Ureter (tissue), 1 donor: Measurements from ENCODE around the gene CDH23. TPM values are rescaled to one million over a fixed set of nuclear protein-coding genes. Genes with fewer than 3 reads are reported as not detected.
"Not testable (repeated sequence)": the region's sequence is repeated elsewhere in the genome, so short reads cannot be mapped to it uniquely, and the experiment has no call there.

Experiments
- DNase-seq: peaks from one replicate; pipeline ENCODE4 v3.0.0-alpha.2; 2020; ENCODE audit warnings: low spot score
- total RNA-seq: library from RNA; stranded (reverse); gene quantifications from one replicate; pipeline ENCODE4 v1.2.4, GENCODE V29; 2023
- donor health status: DM: yes; HTN: yes; CAD: no.

Gene CDH23
- total RNA-seq, 1 donor from 2014 or later = 79.3 TPM

DNA sequence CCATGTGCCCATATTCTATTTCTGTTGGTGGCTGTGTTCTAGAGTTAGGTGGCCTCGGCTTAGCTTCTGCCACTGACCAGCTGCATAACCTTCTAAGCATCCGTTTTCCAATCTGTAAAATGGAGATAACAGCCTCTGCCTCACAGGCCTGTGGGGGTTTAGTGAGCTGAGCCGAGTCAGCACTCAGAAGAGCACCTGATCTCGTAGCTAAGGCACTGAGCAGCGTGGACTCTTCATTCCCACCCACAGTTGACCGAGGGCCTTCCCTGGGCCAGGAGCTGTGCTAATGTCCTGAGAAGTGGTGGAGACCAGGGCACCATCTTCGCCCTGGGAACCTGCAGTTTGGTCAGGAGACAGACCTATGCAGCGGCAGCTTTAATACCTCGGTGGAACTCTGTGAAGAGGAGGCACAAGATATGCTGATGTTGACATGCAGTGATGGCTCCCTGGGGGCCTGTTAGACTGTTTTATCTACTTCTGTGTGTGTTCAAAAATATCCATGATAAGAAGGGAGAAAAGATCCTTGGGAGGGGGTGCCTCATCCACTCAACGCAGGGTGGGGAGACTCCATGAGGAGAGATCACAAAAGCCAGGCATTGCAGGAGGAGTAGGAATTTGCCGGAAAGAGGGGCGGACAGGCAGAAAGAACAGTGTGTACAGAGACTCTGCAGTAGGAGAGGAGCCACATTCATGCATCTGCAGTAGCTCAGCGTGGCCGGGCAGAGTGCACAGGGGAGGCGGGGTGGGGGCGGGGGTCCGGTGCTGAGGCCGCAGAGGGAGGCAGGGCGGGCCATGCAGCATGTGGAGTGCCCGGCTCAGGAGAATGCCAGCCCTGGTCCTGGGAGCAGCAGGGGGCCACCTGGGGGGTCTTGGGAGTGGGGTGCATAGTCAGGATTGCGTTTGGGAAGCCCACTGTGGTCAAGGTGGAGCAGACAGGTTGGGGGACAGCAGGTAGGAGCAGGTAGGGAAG lies 186.1 kb downstream of the CDH23 start:
- DNase-seq = no peak

DNA sequence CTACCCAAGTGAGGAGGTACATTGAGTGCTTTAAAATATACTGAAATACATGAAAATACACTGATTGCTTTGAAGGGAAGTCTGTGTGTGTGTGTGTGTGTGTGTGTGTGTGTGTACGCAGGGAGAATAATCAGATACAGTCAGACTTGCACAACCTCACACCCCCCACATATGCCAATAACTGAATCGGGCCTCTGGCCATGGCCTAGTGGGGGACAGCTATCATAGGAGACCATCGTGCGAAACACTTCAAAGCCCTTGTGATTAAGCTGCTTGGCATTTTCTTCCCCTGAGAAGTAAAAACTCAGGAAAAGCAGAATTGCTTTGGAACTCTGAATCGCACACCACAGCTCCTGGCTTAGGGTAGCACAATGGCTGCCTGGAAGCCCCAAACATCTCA lies 187.7 kb downstream of the CDH23 start:
- DNase-seq = no peak

DNA sequence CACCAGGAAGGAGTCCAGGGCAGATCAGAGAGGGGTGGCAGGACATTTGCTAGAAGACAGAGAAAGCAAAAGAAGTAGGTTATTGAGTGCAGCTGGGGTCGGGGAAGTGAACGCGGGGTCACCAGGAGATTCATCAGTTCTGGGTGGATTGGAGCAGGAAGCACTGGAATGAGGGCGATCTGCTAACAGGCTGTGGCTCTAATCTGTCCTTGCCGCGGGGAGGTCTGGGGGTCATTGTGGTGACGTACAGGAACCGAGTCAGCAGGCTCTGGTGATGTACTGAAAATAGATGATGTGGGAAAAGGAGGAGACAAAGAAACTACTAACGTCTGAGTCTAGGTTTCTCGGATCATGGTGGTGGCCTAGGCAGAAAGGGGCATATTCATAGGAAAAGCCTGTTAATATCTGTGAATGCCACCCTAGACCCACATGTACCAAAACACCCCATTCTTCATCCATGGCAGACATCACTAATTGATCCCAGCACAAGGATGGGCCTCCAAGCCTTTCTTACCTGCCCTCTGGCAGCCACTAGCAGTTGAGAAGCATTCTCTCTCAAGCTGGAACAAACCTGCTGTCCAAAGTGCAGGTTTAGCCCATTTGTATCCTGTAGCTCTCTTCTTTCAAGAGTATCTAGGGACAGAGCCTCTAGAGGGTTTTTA lies 188.3 kb downstream of the CDH23 start:
- no peak for DNase-seq

DNA sequence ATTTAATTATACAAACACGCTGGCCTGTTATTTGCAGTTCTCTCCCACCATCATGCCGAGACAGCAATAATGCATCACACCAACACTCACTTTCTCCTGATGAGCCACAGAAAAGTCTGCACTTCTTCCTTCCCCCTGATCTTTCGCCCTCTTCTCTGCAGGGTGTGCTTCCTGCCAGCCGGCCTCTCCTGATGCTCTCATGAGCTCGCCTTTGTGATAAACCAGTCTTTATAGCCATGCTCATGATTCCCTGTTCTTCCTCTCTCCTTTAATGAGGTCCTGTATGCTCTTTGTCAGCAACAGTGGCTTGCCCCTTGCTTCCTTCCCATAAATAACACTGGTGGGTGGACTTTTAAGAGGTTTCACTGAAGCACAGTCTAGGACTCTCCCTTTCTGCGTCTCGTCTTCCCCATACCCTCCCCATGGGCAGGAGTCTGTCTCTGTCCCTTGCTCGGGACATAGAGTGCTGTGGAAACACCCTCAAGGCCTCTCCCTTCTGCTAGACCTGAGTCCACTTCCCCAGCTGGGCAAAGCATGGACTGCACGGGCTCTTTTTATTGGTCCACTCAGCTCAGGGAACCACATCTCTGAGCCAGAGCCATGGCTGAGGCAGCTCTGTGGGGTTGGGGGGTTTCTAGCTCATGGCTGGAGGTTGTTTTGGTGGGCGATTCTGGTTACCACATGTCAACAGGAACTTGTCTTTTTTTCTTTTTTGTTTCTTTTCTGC lies 189.0 kb downstream of the CDH23 start:
- DNase-seq = no peak

DNA sequence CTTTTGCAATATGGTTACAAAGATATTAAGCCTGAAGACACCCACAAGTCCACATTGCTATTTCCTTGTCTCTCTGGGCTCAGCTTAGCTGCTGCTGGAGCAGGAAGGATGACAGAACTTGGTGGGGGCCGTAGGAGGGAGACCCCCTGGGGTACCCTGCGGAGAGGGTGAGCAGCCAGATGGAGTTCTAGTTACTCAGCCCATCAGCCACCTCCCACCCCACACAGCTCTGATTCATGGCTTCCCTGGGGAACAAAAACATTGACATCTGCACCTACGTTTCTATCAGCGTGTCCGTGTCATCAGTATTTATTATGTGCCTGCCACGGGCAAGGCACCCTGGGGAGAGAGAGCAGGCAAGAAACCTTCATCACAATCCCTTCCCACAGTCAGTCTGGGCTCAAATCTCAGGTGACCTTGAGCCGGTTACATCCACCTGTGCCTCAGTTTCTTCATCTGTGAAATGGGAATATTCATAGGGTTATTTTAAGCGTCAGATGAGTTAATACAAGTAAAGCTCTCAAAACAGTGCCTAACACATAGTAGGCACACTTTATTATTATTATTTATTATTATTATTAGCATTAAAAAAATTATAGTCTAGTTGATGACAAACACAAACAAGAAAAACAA lies 191.3 kb downstream of the CDH23 start:
- DNase-seq = no peak

DNA sequence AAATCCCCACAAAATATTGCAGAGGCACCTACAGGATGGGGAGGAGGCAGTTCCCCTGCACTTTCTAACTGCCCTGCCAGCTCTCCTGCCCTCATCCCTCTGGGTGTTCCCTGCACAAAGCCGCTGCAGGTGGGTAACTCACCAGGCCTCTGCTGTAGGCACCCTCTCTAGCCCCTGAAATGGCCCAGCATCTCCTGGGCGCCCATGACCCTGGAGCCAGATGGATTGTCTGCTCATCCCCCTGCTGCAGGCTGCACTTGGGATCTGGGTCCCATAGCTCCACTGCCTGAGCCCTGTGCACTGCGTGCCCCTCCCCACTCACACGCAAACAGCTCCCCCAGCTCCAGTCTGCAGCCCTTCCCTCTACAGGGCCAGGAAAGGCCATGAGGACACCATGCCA lies 192.0 kb downstream of the CDH23 start:
- no peak for DNase-seq

DNA sequence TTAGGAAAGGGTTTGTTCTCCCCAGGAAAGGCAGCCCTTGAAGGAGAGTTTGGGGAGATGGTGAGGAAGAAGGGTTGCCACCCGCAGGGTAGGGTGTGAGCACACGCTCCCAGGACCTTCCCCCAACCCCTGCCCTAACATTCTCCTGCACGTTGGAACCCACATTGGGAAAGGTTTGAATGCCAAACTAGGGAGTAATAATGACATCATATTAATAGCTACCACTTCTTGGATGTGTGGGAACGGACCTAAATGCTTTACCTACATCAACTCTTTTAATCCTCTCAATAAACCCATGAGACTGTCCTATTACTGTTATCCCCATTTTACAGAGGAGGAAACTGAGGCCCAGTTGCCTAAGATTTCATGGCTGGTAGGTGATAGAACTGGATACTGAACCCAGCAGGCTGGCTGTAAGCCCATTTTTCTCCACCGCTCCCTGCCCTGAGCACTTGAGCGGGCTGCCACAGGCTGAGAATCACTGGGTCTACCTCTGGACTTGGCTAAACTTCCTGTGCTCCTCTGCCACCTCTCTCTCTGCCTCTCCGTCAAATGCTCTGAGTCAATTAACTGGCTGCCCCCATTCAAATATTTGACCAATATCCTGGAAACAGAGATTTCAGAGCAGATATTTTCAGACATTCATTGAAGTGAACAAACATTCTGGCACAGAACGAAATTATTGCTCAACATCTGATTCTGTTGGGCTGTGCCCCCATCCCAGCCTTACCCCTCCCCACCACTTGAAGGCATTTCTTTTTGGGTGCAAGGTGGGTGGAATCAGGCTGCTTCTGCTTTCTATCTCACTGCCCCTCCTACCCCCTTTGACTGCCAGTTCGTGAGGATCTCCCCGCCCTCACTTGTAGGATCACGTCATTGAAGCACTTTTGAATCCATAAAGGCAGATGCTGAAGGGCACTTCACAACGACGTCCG lies 193.2 kb downstream of the CDH23 start:
- DNase-seq = no peak

DNA sequence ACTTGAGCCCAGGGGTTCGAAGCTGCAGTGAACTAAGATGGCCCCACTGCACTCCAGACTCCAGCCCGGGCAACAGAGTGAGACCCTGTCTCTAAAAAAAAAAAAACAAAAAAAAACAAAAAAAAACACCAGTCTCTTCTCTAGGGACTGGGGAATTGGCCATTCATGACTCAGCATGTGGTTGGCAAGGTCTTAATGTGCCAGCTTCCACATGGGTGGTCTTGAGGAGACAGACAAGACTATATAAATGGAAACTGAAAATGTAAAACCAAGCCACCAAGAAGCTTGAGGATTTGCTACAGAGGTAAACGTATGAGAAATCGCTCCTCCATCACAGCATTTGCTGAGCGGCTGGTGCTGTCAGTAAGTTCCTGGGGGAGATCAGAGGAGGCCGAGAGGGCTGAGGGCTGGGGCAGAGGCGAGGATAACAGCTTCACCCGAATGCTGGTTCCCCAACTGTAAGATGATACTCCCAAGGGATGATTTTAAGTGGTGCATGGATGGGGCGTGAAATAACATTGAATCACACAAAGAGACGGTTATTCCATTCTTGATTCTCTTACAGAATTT lies 194.1 kb downstream of the CDH23 start:
- DNase-seq = no peak

DNA sequence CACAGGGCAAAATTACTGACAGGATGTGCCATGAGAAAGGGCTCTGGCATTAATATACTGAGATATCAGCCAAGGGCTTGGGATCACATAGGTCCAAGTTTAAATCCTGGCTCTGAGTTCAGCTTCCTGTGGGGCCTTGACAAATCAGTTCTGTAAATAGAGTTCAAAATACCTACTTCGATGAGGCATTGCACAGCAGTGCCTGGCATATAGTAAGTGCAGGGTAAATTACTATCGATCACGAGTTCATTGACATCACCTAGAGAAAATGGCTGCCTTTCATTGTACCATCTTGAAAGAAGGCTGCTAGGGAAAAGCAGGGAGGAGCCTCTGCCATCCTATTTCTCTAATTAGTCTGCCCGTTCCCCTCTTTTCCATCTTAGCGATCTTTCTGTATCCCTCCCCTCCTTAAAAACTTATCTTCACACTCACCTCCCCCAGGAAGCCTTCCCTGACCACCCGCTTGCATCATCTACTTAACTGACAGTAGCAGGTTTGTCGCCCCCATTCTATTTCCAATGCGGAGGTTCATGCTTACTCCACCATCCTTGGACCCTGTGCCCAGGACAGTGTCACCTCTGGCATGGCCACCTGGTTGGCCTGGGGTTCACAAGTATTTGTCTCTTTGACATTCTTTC lies 198.3 kb downstream of the CDH23 start:
- DNase-seq = no peak

DNA sequence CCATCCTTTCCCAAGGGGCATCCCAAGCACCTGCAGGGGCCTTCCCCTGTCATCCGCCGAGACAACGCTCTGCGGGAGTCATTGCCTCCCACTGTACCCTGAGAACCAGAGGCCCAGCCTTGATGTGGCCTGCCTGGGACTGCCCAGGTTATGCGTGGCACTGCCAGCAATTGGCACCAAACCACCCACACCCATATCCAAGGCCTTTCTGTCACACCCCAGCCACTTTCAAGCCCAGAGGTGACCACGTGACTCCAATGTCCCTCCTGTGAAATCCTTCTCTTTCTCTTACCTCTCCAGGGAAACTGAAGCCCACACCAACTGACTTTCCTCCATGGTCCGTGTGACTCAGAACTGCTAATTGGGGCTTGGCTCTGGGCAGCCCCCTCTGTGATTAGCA lies 198.9 kb downstream of the CDH23 start:
- no peak for DNase-seq

DNA sequence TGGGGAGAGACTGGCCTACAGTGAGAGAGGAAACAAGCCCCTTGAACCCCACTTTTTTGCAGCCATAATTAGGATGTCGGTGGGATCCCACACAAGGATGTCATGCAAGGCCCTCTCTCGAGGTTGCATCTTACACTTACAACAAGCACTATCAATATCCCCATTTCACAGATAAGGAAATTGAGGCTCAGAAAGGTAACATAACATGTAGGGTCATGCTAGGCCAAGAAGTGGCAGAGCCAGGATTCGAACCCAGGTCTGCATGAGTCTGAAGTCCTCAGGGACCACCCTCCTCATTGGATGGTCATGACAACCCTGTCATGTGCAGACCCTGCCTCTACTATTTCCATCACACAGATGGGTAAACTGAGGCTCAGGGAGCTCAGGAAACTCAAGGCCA lies 199.4 kb downstream of the CDH23 start:
- no peak for DNase-seq

DNA sequence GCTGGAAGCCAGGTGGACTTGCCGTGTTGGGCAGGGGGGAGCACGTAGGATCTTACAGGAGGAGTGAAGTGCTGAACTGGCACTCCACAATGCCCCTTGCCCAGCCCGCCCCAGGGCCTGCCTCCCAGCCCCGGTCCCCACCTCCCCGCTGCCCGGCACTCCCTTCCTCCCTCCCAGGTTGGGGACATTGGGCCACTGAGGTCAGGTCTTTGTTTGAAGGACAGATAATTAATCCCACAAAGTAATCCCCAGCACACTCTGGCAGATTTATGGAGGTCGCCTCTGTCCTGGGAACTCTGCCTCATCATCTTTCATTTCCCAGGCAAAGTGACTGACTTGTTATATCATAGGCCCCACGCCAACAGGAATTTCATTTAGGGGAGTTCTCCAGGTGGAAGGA lies 200.0 kb downstream of the CDH23 start:
- no peak for DNase-seq

DNA sequence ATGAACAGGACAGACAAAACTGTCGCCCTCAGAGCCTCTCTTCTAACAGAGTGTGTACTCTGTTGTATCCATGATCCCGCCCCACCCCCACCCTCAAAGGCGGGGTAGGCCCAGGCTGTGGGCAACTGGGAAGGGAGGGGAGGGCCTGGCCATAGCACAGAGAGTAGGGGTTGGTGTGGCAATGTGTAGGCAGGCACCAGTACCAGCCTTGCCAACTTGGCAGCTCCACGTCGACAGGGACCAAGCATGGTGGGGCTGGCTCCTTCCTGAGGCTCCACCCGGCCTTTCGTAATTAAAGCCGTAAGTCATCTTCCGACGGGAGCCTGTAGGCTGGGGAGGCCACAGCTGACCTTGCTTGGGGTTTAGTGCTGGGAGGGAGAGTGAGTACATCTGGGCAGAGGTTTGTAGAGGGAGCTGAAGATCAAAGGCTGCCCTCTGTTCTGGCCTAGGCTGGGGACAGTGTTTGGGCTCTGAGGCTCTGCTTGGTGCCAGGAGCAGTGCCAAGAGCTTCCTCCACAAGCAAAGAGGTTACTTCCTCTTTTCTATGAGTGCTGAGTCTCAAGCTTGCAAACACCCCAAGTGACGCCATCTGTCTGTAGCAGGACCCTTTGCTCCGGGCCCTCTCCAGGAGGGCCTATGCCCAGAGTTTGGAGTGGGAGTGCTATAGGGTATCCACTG lies 201.2 kb downstream of the CDH23 start:
- DNase-seq = peak; percentile 50

DNA sequence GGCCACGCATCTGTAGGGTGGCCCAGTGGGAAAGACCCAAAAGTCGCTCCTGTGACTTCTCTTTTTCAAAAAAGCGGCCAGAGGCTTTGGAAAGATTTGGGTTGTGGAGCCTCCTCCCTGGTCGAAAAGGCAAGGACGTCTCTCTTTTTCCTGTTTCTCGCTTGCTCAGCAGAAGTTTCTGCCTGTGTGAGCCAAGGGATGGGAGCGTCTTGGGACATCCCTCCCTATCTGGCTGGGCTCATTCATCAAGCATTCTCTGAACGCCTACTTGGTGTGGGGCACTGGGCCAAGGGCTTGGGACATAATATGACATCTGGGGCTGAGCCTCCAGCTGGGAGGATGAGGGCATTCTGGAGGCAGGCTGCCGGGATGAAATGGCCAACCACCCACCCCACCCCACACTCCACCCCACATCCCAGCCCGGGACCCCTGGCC lies 201.9 kb downstream of the CDH23 start:
- peak; percentile 78 for DNase-seq

DNA sequence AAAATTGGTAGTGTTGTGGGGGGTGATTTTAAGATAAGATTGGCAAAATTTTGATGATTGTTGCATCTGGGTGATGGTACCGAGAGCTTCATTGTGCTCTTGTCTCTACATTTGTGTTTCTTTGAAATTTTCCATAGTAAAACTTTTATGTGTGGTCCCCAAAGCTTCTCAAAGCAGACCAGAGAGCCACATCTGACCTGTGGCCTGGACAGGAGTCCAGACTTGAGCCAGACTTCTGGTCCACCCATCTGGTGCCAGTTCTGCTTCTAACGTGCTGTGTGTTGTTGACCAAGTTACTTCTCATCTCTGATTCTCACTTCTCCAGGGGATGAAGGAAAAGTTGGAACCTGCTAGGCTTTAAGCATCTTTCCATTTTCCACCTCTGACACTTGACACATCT lies 202.8 kb downstream of the CDH23 start:
- no peak for DNase-seq

DNA sequence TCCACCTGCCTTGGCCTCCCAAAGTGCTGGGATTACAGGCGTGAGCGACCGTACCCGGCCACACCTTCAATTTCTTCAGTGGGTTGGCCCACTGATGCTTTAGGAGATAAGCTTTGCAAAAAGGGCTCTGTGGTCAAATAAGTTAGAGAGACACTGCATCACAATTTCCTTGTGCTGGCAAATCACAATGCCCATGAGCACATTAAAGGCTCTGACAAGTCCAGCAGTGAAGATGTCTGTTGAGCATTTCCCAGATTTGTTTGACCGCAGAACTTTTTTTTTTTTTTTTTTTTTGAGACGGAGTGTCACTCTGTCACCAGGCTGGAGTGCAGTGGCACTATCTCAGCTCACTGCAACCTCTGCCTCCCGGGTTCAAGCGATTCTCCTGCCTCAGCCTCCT lies 203.5 kb downstream of the CDH23 start:
- not testable (repeated sequence) for DNase-seq

DNA sequence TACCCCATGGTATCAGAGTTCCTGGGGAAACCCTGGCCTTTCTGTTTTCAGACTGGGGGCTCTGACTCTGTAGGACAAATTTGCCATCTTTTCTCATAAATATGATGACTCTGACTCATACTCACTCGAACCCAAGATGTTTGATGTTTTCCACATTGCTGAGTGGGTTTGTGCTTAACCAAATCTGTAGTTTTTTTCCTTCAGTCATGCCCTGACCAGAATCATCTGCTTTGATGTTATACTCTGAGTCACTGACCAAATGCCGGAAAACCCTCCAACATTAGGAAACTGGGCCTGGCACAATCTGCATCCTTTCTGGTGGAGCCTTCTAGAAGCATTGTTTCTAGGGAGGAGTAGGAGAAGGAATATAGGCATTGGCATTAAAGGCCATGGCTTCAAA lies 204.1 kb downstream of the CDH23 start:
- no peak for DNase-seq

DNA sequence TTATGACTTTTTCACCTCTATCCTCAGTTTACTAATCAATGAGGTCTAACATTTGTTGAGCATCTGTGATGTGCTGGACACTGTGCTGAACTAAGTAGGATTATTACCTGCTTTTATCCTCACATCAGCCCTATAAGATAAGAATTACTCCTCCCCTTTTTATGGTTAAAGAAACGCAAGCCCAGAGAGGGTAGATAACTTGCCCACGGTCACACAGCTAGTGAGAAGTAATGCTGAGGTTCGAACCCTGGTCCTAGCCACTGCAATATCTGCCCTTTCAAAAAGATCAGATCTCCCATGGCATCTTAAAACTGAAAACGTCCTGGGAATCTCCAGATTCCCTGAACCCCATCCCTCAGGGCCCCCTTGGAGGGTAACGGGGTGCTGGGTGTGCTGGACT lies 204.6 kb downstream of the CDH23 start:
- no peak for DNase-seq

DNA sequence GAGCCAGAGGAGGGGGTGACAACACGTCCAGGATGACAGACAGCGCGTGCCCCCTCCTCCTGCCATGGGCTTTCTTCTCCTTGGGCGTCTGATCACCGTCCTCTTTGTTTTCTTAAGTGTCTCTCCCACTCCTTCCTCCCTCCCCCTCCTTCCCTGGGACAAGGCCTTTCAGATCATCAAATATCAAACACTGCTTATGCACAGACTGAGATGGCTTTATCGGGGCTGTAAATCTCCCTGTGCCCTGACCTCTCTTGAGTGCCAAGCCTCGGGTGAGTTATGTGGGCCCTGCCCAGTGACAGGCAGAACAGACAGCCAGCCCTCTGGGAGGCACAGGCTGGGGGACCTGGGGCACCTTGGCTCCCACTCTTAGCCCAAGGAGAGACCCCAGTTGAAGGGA lies 206.4 kb downstream of the CDH23 start:
- no peak for DNase-seq
